ENCODE measurements around the gene TXNRD3. TPM values are rescaled to one million over a fixed set of nuclear protein-coding genes. Genes with fewer than 3 reads are reported as not detected.

Gene TXNRD3
- total RNA-seq, 1 donor from 2014 or later, result 7.6 TPM

DNA sequence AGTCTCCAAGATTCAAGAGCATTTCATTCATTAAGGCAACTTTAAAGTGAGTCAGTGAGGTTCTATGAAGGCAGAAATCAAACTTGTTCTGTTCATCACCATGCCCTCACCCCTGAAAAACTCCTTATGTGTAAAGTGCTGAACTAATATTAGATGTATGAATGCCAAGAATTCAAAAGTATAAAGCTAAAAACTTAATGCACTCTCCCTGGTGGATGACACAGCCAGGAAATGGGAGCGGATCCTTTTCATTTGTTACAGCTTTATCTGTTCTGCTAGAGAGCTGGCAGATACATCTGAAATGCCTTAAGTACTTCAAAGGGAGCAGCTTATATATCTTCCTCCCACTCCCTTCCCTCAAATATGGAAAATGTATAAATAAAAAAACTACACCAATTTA, 8.2 kb downstream of the TXNRD3 start:
- Histone ChIP-seq H3K9me3 (ENCODE audit: insufficient read depth, low read depth, low read length) (no peaks in the 10 kb centered on the region), H3K36me3 (ENCODE audit: insufficient read depth, low read length) (peaks cover 4% of the 10 kb centered on the region), H3K4me3 (ENCODE audit: insufficient read depth, low read depth, low read length) (no peak overlapping the region), H3K27me3 (ENCODE audit: insufficient read depth, low read length) (no peaks in the 10 kb centered on the region), H2AFZ (ENCODE audit: low read depth, low read length) (no peak overlapping the region), H4K20me1 (ENCODE audit: insufficient read depth, low read length) (no peaks in the 10 kb centered on the region), H3K27ac (ENCODE audit: low read depth, low read length) (no peak overlapping the region), H3K79me2 (ENCODE audit: insufficient read depth, low read length) (no peaks in the 10 kb centered on the region), H3K4me2 (ENCODE audit: low read length) (no peak overlapping the region), H3K4me1 (ENCODE audit: insufficient read depth, low read length) (no peaks in the 10 kb centered on the region), H3K9ac (ENCODE audit: low read length) (no peak overlapping the region)
- Mint-ChIP-seq H3K27me3 (ENCODE audit: low read depth, unreplicated experiment) (no peaks in the 10 kb centered on the region), H3K4me3 (ENCODE audit: unreplicated experiment) (no peak overlapping the region), H3K4me1 (ENCODE audit: low read depth, unreplicated experiment) (peaks cover 5% of the 10 kb centered on the region), H3K9me3 (ENCODE audit: unreplicated experiment) (no peaks in the 10 kb centered on the region), H3K27ac (ENCODE audit: unreplicated experiment) (no peak overlapping the region), H3K36me3 (ENCODE audit: low read depth, unreplicated experiment) (peaks cover 18% of the 10 kb centered on the region)
- no peak for TF ChIP-seq EZH2 (IDR thresholded peaks at IDR 0.05; ENCODE audit: insufficient read depth, low read length)
- TF ChIP-seq, protein P1, sequence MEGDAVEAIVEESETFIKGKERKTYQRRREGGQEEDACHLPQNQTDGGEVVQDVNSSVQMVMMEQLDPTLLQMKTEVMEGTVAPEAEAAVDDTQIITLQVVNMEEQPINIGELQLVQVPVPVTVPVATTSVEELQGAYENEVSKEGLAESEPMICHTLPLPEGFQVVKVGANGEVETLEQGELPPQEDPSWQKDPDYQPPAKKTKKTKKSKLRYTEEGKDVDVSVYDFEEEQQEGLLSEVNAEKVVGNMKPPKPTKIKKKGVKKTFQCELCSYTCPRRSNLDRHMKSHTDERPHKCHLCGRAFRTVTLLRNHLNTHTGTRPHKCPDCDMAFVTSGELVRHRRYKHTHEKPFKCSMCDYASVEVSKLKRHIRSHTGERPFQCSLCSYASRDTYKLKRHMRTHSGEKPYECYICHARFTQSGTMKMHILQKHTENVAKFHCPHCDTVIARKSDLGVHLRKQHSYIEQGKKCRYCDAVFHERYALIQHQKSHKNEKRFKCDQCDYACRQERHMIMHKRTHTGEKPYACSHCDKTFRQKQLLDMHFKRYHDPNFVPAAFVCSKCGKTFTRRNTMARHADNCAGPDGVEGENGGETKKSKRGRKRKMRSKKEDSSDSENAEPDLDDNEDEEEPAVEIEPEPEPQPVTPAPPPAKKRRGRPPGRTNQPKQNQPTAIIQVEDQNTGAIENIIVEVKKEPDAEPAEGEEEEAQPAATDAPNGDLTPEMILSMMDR (IDR thresholded peaks at IDR 0.05; ENCODE audit: insufficient read depth, low read depth, low read length), result no peak
- FAIRE-seq, result no peak
- DNase-seq (ENCODE audit: low read depth), result peak; percentile 82

DNA sequence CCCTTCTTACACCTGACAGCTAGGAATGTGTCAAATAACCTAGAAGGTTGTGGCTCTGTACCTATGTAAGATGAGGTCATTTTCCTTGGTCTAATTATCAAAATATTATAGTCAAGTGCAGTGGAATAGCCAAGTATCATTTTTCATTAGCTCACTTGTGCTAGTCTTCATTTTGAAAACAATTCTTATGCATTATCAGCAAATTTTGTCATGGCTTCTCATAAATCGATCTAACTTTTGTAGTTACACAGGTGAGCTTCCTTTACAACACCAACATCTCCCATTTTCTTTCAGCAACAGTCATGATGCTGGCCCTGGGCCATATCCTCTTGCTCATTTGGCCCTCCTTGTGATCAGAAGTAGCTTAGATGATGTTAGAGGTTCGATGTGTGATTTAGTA, 10.3 kb downstream of the TXNRD3 start:
- H3K9me3 ChIP-seq (ENCODE audit: insufficient read depth, low read depth, low read length), result no peaks in the 10 kb centered on the region
- no peak overlapping the region for H3K27ac ChIP-seq (ENCODE audit: low read depth, low read length)
- H4K20me1 ChIP-seq (ENCODE audit: insufficient read depth, low read length), result no peaks in the 10 kb centered on the region
- peaks cover 18% of the 10 kb centered on the region for H3K36me3 Mint-ChIP-seq (ENCODE audit: low read depth, unreplicated experiment)
- DNase-seq (ENCODE audit: low read depth) (no peak), FAIRE-seq (no peak)
- no peaks in the 10 kb centered on the region for H3K79me2 ChIP-seq (ENCODE audit: insufficient read depth, low read length)
- H3K9ac ChIP-seq (ENCODE audit: low read length), result no peak overlapping the region
- H2AFZ ChIP-seq (ENCODE audit: low read depth, low read length), result no peak overlapping the region
- no peaks in the 10 kb centered on the region for H3K27me3 ChIP-seq (ENCODE audit: insufficient read depth, low read length)
- no peak overlapping the region for H3K4me3 Mint-ChIP-seq (ENCODE audit: unreplicated experiment)
- no peaks in the 10 kb centered on the region for H3K9me3 Mint-ChIP-seq (ENCODE audit: unreplicated experiment)
- H3K4me1 ChIP-seq (ENCODE audit: insufficient read depth, low read length), result no peaks in the 10 kb centered on the region
- no peaks in the 10 kb centered on the region for H3K27me3 Mint-ChIP-seq (ENCODE audit: low read depth, unreplicated experiment)
- TF ChIP-seq EZH2 (IDR thresholded peaks at IDR 0.05; ENCODE audit: insufficient read depth, low read length), result no peak
- TF ChIP-seq, protein P1 (IDR thresholded peaks at IDR 0.05; ENCODE audit: insufficient read depth, low read depth, low read length), result no peak
- H3K4me2 ChIP-seq (ENCODE audit: low read length), result no peak overlapping the region
- H3K4me1 Mint-ChIP-seq (ENCODE audit: low read depth, unreplicated experiment), result peaks cover 4% of the 10 kb centered on the region
- peaks cover 4% of the 10 kb centered on the region for H3K36me3 ChIP-seq (ENCODE audit: insufficient read depth, low read length)
- H3K4me3 ChIP-seq (ENCODE audit: insufficient read depth, low read depth, low read length), result no peak overlapping the region
- H3K27ac Mint-ChIP-seq (ENCODE audit: unreplicated experiment), result no peak overlapping the region

DNA sequence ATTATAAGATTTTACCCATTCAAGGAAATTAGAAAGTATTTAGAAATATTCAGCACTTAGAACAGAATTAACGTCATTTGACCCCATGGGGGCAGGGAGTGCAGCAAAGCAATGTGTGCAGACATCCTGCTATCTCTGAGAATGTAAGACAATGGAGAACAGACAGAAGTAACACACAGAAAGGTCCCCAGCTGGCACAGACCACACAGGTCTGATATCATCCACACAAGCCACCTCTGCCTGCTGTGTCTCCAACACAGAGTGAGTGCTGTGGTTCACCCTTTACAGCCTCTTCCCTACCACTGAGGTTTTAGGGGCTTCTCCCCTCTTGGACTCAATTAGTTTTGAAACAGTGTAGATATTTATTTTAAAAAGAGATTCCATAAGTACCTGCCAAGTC, 16.1 kb downstream of the TXNRD3 start:
- Mint-ChIP-seq H3K4me1 (ENCODE audit: low read depth, unreplicated experiment) (no peaks in the 10 kb centered on the region), H3K27ac (ENCODE audit: unreplicated experiment) (no peak overlapping the region), H3K27me3 (ENCODE audit: low read depth, unreplicated experiment) (no peaks in the 10 kb centered on the region), H3K4me3 (ENCODE audit: unreplicated experiment) (no peak overlapping the region), H3K36me3 (ENCODE audit: low read depth, unreplicated experiment) (peaks cover 17% of the 10 kb centered on the region), H3K9me3 (ENCODE audit: unreplicated experiment) (no peaks in the 10 kb centered on the region)
- H3K27ac ChIP-seq (ENCODE audit: low read depth, low read length), result no peak overlapping the region
- DNase-seq (ENCODE audit: low read depth), result no peak
- H4K20me1 ChIP-seq (ENCODE audit: insufficient read depth, low read length), result no peaks in the 10 kb centered on the region
- no peak overlapping the region for H3K4me2 ChIP-seq (ENCODE audit: low read length)
- H3K27me3 ChIP-seq (ENCODE audit: insufficient read depth, low read length), result no peaks in the 10 kb centered on the region
- H3K9ac ChIP-seq (ENCODE audit: low read length), result no peak overlapping the region
- H3K36me3 ChIP-seq (ENCODE audit: insufficient read depth, low read length), result peaks cover 7% of the 10 kb centered on the region
- no peaks in the 10 kb centered on the region for H3K9me3 ChIP-seq (ENCODE audit: insufficient read depth, low read depth, low read length)
- H3K79me2 ChIP-seq (ENCODE audit: insufficient read depth, low read length), result no peaks in the 10 kb centered on the region
- TF ChIP-seq, protein P1 (IDR thresholded peaks at IDR 0.05; ENCODE audit: insufficient read depth, low read depth, low read length), result no peak
- no peak for TF ChIP-seq EZH2 (IDR thresholded peaks at IDR 0.05; ENCODE audit: insufficient read depth, low read length)
- H3K4me3 ChIP-seq (ENCODE audit: insufficient read depth, low read depth, low read length), result no peak overlapping the region
- no peak for FAIRE-seq
- no peak overlapping the region for H2AFZ ChIP-seq (ENCODE audit: low read depth, low read length)
- no peaks in the 10 kb centered on the region for H3K4me1 ChIP-seq (ENCODE audit: insufficient read depth, low read length)
